ENCODE data around the gene PTPRS. TPM values are rescaled to one million over a fixed set of nuclear protein-coding genes. Genes with fewer than 3 reads are reported as not detected.
"Not testable (repeated sequence)": the region's sequence is repeated elsewhere in the genome, so short reads cannot be mapped to it uniquely, and the experiment has no call there.

The PTPRS gene
- total RNA-seq, 6 experiments from 2014 or later, result 6.1 to 39.9 (median 22.1) TPM

GRCh38 chr19:5329141-5329540 is 11.5 kb downstream of the PTPRS start:
- ATAC-seq (no peak), DNase-seq (no peak)
- no peaks in the 10 kb centered on the region for H3K36me3 ChIP-seq
- WGBS (ENCODE audit: insufficient coverage, low coverage, low lambda C conversion rate, missing lambda C conversion rate), result 100% methylated on average over 1 of the region's 11 CpGs
- intact Hi-C loops (cut with DNase I), result no loop called here
- H3K4me1 ChIP-seq, result no peaks in the 10 kb centered on the region
- no peak overlapping the region for H3K27ac ChIP-seq
- H3K4me3 ChIP-seq, result no peak overlapping the region
- no peak for TF ChIP-seq CTCF (IDR thresholded peaks at IDR 0.05)
- TF ChIP-seq POLR2A (IDR thresholded peaks at IDR 0.05), result no peak
- H3K27me3 ChIP-seq, result no peaks in the 10 kb centered on the region
- H3K9me3 ChIP-seq, result no peaks in the 10 kb centered on the region

- H3K4me1 ChIP-seq; DNase-seq; H3K27ac ChIP-seq; H3K4me3 ChIP-seq; ATAC-seq; H3K9me3 ChIP-seq; H3K27me3 ChIP-seq; intact Hi-C loops (cut with DNase I); H3K36me3 ChIP-seq: not testable (repeated sequence)
- 73% methylated on average over 2 of the region's 8 CpGs for WGBS (ENCODE audit: insufficient coverage, low coverage, low lambda C conversion rate, missing lambda C conversion rate)
These were observed 12.2 kb downstream of the PTPRS start for GRCh38 chr19:5328407-5328806.

- no peaks in the 10 kb centered on the region for H3K27me3 ChIP-seq
- WGBS (ENCODE audit: insufficient coverage, low coverage, low lambda C conversion rate, missing lambda C conversion rate), result 0% methylated on average over 1 of the region's 18 CpGs
- no peaks in the 10 kb centered on the region for H3K36me3 ChIP-seq
- H3K4me3 ChIP-seq, result no peak overlapping the region
- H3K4me1 ChIP-seq, result no peaks in the 10 kb centered on the region
- TF ChIP-seq POLR2A (IDR thresholded peaks at IDR 0.05) (no peak), CTCF (IDR thresholded peaks at IDR 0.05) (no peak)
- ATAC-seq (no peak), DNase-seq (no peak)
- no peak overlapping the region for H3K27ac ChIP-seq
- intact Hi-C loops (cut with DNase I), result no loop called here
- H3K9me3 ChIP-seq, result no peaks in the 10 kb centered on the region
These were observed 13.5 kb downstream of the PTPRS start for GRCh38 chr19:5326986-5327623.

- intact Hi-C loops (cut with DNase I), result no loop called here
- no peak for ATAC-seq
- 62% methylated on average over 8 of the region's 9 CpGs for WGBS (ENCODE audit: insufficient coverage, low coverage, low lambda C conversion rate, missing lambda C conversion rate)
These were observed 14.1 kb downstream of the PTPRS start for GRCh38 chr19:5326545-5326944.

GRCh38 chr19:5324947-5325346 is 15.7 kb downstream of the PTPRS start:
- no peaks in the 10 kb centered on the region for H3K36me3 ChIP-seq

More at GRCh38 chr19:5326545-5326944, 14.1 kb downstream of the PTPRS start:
- no peak for TF ChIP-seq CTCF (IDR thresholded peaks at IDR 0.05)
- no peak for TF ChIP-seq POLR2A (IDR thresholded peaks at IDR 0.05)
- DNase-seq, result no peak
- Histone ChIP-seq H3K27ac (no peak overlapping the region), H3K27me3 (no peaks in the 10 kb centered on the region), H3K36me3 (no peaks in the 10 kb centered on the region), H3K4me3 (no peak overlapping the region), H3K9me3 (no peaks in the 10 kb centered on the region), H3K4me1 (no peaks in the 10 kb centered on the region)

More at GRCh38 chr19:5324947-5325346, 15.7 kb downstream of the PTPRS start:
- 73% methylated on average over 2 of the region's 3 CpGs for WGBS (ENCODE audit: insufficient coverage, low coverage, low lambda C conversion rate, missing lambda C conversion rate)
- no peak overlapping the region for H3K27ac ChIP-seq
- TF ChIP-seq CTCF (IDR thresholded peaks at IDR 0.05), result no peak
- ATAC-seq (no peak), DNase-seq (no peak)
- H3K4me1 ChIP-seq, result no peaks in the 10 kb centered on the region
- no peaks in the 10 kb centered on the region for H3K27me3 ChIP-seq
- intact Hi-C loops (cut with DNase I), result no loop called here
- no peak overlapping the region for H3K4me3 ChIP-seq
- no peaks in the 10 kb centered on the region for H3K9me3 ChIP-seq

Data from right lobe of liver (tissue), 6 donors.